RWPE1 (cell line): ENCODE measurements around the gene SLC26A8.
"Not testable (repeated sequence)": the region's sequence is repeated elsewhere in the genome, so short reads cannot be mapped to it uniquely, and the experiment has no call there.

ENCODE experiments used
- CTCF ChIA-PET: fragments of 350-600 bp; sonication (Branson Sonifier 250); formaldehyde crosslinking; extraction: SDS; loops from one replicate; lab custom pipeline; 2021; lab: Yijun Ruan, JAX
- POLR2A ChIA-PET: fragments of 400-600 bp; formaldehyde crosslinking; extraction: SDS; loops from one replicate; lab custom pipeline; 2020; ENCODE audit warnings: antibody characterized with exemption; ENCODE audit not compliant: low non-redundant PET; lab: Yijun Ruan, JAX
- DNase-seq: peaks from one replicate; pipeline ENCODE4 v3.0.0; 2012; ENCODE audit warnings: low spot score
- H3K27ac ChIP-seq: fragments of 450-650 bp; 2 replicates; pipeline ENCODE4 v1.5.1; 2017
- TF ChIP-seq, protein P1 (sequence below): fragments of 450-650 bp; conservative IDR thresholded peaks from 2 replicates; pipeline ENCODE4 v1.5.1; 2017; ENCODE audit warnings: low read depth, mild to moderate bottlenecking

Gene SLC26A8

DNA sequence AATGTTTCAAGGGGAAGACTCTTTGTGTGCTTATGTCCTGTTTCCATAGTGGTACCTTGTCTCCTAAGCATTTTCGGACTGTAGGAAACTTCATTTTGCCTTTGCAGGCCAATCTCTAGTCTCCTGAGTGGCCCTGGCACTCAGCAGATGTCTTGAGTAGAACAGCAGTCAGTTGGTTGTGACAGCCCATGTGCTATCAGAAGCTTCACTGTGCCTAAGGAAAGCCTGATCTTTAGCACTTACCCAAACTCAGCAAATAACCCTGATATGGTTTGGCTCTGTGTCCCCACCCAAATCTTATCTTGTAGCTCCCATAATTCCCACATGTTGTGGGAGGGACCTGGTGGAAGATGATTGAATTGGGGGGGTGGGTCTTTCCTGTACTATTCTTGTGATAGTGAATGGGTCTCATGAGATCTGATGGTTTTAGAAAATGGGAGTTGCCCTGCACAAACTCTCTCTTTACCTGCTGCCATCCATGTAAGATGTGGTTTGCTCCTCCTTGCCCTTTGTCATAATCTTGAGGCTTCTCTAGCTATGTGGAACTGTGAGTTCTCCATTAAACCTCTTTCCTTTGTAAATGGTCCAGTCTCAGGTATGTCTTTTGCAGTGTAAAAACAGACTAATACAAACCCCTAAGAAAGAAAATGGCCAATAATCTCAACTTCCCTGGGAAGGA is 87.6 kb downstream of the SLC26A8 start:
- TF ChIP-seq, protein P1, sequence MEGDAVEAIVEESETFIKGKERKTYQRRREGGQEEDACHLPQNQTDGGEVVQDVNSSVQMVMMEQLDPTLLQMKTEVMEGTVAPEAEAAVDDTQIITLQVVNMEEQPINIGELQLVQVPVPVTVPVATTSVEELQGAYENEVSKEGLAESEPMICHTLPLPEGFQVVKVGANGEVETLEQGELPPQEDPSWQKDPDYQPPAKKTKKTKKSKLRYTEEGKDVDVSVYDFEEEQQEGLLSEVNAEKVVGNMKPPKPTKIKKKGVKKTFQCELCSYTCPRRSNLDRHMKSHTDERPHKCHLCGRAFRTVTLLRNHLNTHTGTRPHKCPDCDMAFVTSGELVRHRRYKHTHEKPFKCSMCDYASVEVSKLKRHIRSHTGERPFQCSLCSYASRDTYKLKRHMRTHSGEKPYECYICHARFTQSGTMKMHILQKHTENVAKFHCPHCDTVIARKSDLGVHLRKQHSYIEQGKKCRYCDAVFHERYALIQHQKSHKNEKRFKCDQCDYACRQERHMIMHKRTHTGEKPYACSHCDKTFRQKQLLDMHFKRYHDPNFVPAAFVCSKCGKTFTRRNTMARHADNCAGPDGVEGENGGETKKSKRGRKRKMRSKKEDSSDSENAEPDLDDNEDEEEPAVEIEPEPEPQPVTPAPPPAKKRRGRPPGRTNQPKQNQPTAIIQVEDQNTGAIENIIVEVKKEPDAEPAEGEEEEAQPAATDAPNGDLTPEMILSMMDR, result no peak
- ChIA-PET CTCF (interaction anchor here (1.2 kb wide), 1 partner anchor 11 kb away, joined by 3 read pairs; no protein-coding TSS in a partner anchor), POLR2A (no interaction called here)
- H3K27ac ChIP-seq, result no peak overlapping the region
- DNase-seq, result no peak

DNA sequence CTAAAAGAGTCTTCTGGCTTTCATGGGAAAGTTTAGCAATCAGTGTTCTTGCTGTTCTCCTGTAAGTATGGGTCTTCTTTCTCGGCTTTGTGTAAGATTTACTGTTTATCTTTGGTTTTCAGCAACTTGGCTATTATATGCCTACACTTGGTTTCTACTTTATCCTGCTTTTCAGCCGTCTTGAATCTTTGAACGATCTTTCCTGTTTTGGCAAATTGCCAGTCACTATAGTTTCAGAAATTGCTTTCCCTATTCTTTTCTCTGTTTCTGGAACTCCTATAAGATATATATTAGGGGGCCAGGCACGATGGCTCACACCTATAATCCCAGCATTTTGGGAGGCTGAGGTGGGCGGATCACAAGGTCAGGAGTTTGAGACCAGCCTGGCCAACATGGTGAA is 89.0 kb downstream of the SLC26A8 start:
- H3K27ac ChIP-seq, result no peak overlapping the region
- no peak for DNase-seq
- TF ChIP-seq, protein P1, result no peak
- ChIA-PET POLR2A (no interaction called here), CTCF (no interaction called here)

DNA sequence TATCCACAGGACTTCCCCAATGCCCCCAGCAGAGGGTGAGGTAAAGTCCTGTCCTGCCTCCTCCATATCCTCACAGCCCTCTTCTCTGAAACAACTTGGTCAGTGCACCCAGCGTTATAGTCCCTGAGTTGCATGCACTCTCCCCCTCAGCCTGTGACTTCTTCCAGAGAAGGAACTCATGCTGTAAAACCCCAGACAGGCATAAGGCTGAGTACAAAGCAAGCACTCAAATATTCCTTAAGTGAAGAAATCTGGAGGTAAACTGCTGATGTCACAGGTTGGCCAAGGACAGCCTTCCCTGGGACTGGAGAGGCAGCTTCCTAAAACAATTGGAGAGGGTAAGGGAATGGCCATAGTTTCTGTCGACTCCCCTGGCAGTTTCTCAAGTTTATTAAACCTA is 90.6 kb downstream of the SLC26A8 start:
- ChIA-PET POLR2A (no interaction called here), CTCF (interaction anchor here (0.5 to 0.7 kb wide), 3 partner anchors 10 to 167 kb away, joined by 3 read pairs; no protein-coding TSS in a partner anchor)
- no peak overlapping the region for H3K27ac ChIP-seq
- TF ChIP-seq, protein P1, result no peak
- no peak for DNase-seq

DNA sequence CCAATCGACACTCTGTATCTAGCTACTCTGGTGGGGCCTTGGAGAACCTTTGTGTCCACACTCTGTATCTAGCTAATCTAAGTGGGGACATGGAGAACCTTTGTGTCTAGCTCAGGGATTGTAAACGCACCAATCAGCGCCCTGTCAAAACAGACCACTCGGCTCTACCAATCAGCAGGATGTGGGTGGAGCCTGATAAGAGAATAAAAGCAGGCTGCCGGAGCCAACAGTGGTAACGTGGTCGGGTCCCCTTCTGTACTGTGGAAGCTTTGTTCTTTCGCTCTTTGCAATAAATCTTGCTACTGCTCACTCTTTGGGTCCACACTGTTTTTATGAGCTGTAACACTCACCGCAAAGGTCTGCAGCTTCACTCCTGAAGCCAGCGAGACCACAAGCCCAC is 92.6 kb downstream of the SLC26A8 start:
- CTCF ChIA-PET, result interaction anchor here (0.6 kb wide), 1 partner anchor 75 kb away, joined by 5 read pairs; no protein-coding TSS in a partner anchor
- H3K27ac ChIP-seq, DNase-seq, POLR2A ChIA-PET: not testable (repeated sequence)

DNA sequence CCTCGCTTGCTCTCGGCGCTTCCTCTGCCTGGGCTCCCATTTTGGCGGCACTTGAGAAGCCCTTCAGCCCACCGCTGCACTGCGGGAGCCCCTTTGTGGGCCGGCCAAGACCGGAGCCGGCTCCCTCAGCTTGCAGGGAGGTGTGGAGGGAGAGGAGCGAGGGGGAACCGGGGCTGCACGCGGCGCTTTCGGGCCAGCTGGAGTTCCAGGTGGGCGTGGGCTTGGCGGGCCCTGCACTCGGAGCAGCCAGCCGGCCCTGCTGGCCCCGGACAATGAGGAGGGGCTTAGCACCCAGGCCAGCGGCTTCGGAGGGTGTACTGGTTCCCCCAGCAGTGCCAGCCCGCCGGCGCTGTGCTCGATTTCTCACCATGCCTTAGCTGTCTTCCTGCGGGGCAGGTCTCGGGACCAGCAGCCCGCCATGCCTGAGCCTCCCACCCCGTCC is 93.3 kb downstream of the SLC26A8 start:
- POLR2A ChIA-PET, result no interaction called here
- CTCF ChIA-PET, result interaction anchor here (0.6 kb wide), 3 partner anchors 37 to 416 kb away, joined by 3 to 5 read pairs (median 3); no protein-coding TSS in a partner anchor
- H3K27ac ChIP-seq, result no peak overlapping the region
- no peak for DNase-seq
- TF ChIP-seq, protein P1, result no peak

DNA sequence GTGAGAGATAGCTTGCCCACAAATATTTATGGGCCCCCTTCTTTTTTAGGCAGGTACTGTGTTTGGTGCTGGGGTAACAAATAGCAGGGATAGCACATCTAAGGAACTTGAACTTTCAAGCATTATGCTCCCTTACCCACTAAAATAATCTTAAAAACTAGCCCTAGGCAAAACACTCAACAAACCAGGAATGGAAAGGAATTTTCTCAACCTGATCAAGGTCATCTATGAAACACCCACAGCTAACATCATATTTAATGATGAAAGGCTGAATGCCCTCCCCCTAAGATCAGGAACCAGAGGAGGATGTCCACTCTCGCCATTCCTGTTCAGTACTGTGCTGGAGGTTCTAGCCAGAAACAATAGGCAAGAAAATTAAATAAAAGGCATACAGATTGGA is 94.8 kb downstream of the SLC26A8 start:
- H3K27ac ChIP-seq, result no peak overlapping the region
- DNase-seq, result no peak
- POLR2A ChIA-PET, result no interaction called here
- TF ChIP-seq, protein P1, result no peak
- CTCF ChIA-PET, result interaction anchor here (0.7 kb wide), 1 partner anchor 361 kb away, joined by 4 read pairs; no protein-coding TSS in a partner anchor

DNA sequence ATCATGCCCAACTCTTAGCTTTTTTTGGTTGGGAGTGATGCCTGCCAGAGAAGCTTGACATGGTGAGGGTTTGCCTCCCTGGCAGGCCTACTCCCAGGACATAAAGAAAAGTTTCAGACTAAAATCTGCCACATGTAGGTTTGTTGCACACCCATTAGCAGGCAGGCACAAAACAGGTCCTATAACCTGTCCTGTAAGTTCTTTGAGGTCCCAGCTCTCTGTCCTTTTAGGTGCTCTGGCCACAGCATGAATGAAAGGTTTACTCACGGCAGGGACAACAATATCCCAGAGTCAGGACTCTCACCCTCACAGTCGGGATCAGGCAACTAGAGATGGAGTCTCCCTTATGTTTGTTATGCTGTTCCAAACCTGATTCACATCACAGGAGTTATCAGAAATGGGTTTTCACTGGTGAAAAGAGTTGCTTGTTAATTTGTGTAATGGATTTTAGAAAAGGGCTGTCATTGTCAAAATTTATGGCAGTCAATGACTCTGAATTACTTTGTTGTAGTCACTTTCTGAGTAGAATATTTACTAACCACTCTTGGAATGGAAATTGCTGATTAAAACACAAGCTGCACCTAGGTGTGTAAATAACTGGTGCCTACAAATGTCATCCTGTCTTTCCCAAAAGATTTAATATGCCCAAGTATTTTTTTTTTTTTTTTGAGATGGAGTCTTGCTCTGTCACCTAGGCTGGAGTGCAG is 97.8 kb downstream of the SLC26A8 start:
- no peak overlapping the region for H3K27ac ChIP-seq
- POLR2A ChIA-PET, result no interaction called here

More for the DNA sequence above, 97.8 kb downstream of the SLC26A8 start:
- CTCF ChIA-PET, result interaction anchor here (0.6 to 0.8 kb wide), 2 partner anchors 11 to 697 kb away, joined by 3 read pairs; no protein-coding TSS in a partner anchor
- TF ChIP-seq, protein P1, result no peak
- no peak for DNase-seq
